ENCODE data around the gene CCDC146.

The CCDC146 gene

DNA sequence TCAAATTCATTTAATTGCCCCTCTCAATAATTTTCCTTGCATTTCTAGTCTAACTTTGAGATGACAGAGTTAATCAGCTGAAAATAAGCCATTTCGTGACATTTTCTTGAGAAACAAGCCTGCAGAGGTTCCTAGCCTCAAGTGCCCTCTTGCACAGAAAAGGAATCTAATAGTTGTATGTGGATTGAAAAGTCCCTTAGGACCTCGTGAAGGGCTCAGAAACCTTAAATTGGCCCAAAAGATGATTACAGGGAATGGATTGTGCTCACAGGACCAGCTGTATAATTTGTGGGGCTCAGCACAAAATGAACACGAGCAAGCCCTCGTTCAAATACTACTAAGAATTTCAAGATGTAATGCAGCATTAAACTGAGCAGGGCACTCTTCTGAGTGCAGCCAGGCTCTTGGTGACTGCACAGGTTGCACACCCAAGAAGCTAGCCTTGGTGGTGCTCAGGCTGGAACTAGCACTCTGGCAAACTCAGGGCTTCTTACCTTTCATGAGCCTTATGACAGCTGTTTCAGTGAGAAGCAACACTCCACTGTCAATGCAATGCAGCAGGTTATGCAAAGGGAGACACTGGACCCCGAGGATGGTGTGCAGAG lies 191.6 kb downstream of the CCDC146 start:
- Histone ChIP-seq H3K9me3 (ENCODE audit: control insufficient read depth, low read length) (no peaks in the 10 kb centered on the region), H3K4me1 (ENCODE audit: control insufficient read depth, insufficient read depth, low read length, poor library complexity, severe bottlenecking) (no peaks in the 10 kb centered on the region), H3K27ac (ENCODE audit: low read depth, low read length, severe bottlenecking) (no peak overlapping the region), H3K4me3 (ENCODE audit: extremely low read depth, insufficient read depth, low read length, poor library complexity, severe bottlenecking) (no peak overlapping the region), H3K36me3 (ENCODE audit: control insufficient read depth, insufficient read depth, low read length) (no peaks in the 10 kb centered on the region)
- WGBS, 2 experiments (ENCODE audit: insufficient coverage in 2 of 2) = 90 to 91% methylated on average over 4 to 5 of the region's 5 CpGs

DNA sequence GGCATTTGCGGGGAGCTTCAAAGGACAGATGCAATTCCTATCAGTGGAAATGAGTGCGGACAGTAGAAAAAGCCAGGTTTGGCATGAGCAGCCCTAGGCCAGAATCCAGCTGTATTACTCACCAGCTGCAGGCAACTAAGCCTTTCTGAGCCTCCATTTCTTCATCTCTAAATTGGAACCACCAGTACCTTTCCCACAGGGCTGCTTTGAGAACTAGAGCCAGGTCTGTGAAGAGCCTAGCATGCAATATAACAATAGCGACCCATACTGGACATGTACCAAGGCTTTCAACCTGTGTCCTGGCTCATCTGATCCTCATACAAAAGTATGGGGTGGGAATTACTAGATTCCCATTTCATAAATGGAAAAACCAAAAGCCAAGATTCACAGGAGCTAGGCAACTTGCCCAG lies 192.8 kb downstream of the CCDC146 start:
- 90 to 92% methylated on average over 2 of the region's 3 CpGs for WGBS, 2 experiments (ENCODE audit: insufficient coverage in 2 of 2)
- Histone ChIP-seq H3K4me3 (ENCODE audit: extremely low read depth, insufficient read depth, low read length, poor library complexity, severe bottlenecking) (no peak overlapping the region), H3K9me3 (ENCODE audit: control insufficient read depth, low read length) (peaks cover 4% of the 10 kb centered on the region), H3K27ac (ENCODE audit: low read depth, low read length, severe bottlenecking) (no peak overlapping the region), H3K4me1 (ENCODE audit: control insufficient read depth, insufficient read depth, low read length, poor library complexity, severe bottlenecking) (no peaks in the 10 kb centered on the region), H3K36me3 (ENCODE audit: control insufficient read depth, insufficient read depth, low read length) (no peaks in the 10 kb centered on the region)

- 80% methylated on average over 1 of the region's 2 CpGs; no CpG with 5 or more reads in 1 of the 2 experiments for WGBS, 2 experiments (ENCODE audit: insufficient coverage in 2 of 2)
- H3K4me1 ChIP-seq (ENCODE audit: control insufficient read depth, insufficient read depth, low read length, poor library complexity, severe bottlenecking) = no peaks in the 10 kb centered on the region
- no peak overlapping the region for H3K27ac ChIP-seq (ENCODE audit: low read depth, low read length, severe bottlenecking)
- no peaks in the 10 kb centered on the region for H3K36me3 ChIP-seq (ENCODE audit: control insufficient read depth, insufficient read depth, low read length)
- peaks cover 4% of the 10 kb centered on the region for H3K9me3 ChIP-seq (ENCODE audit: control insufficient read depth, low read length)
- no peak overlapping the region for H3K4me3 ChIP-seq (ENCODE audit: extremely low read depth, insufficient read depth, low read length, poor library complexity, severe bottlenecking)
These were observed 194.0 kb downstream of the CCDC146 start for GRCh38 chr7:77316219-77316978.

DNA sequence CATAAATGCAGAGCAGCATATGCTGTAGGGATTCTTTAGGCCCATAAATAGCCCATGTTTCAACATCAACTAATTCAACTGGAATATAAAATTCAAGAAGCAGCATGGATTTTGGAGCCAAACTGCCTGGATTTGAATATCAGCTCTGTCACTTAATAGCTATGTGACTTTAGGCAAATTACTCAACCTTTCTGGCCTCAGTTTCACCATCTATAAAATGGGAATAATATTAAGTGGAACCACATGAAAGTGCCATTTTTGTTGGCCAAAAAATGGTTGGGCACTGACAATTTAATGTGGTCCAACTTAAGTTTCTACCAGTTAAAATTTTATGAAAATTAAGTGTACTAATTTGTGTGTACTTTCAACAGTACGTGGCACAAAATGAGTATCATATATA lies 195.6 kb downstream of the CCDC146 start:
- no peak overlapping the region for H3K4me3 ChIP-seq (ENCODE audit: extremely low read depth, insufficient read depth, low read length, poor library complexity, severe bottlenecking)
- H3K4me1 ChIP-seq (ENCODE audit: control insufficient read depth, insufficient read depth, low read length, poor library complexity, severe bottlenecking) = no peaks in the 10 kb centered on the region
- no CpG with 5 or more reads among the region's 1 CpG for WGBS, 2 experiments (ENCODE audit: insufficient coverage in 2 of 2)
- peaks cover 4% of the 10 kb centered on the region for H3K9me3 ChIP-seq (ENCODE audit: control insufficient read depth, low read length)
- no peaks in the 10 kb centered on the region for H3K36me3 ChIP-seq (ENCODE audit: control insufficient read depth, insufficient read depth, low read length)
- no peak overlapping the region for H3K27ac ChIP-seq (ENCODE audit: low read depth, low read length, severe bottlenecking)

GRCh38 chr7:77320137-77320536 lies 197.7 kb downstream of the CCDC146 start:
- 93 to 100% methylated on average over 2 of the region's 4 CpGs for WGBS, 2 experiments (ENCODE audit: insufficient coverage in 2 of 2)
- no peaks in the 10 kb centered on the region for H3K36me3 ChIP-seq (ENCODE audit: control insufficient read depth, insufficient read depth, low read length)
- H3K4me3 ChIP-seq (ENCODE audit: extremely low read depth, insufficient read depth, low read length, poor library complexity, severe bottlenecking) = no peak overlapping the region

DNA sequence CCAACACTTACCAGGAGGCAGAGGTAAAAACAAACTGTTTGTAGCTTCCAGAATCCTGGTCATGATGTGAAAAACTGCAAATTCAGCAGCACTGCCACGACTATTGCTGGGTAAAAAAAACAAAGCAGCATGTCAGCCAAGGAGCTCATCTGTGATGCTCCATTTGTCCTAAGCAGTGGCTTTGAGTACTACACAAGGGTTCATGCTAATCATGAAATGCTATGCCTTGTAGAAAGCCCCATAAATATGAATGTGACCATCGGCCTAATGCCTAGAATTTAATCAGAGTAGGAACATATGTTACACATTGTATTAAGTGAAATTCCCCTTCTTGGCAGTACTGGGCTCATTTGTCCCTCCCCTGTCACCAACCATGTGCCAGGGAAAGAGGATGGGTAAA lies 198.3 kb downstream of the CCDC146 start:
- Histone ChIP-seq H3K36me3 (ENCODE audit: control insufficient read depth, insufficient read depth, low read length) (no peaks in the 10 kb centered on the region), H3K4me3 (ENCODE audit: extremely low read depth, insufficient read depth, low read length, poor library complexity, severe bottlenecking) (no peak overlapping the region), H3K27ac (ENCODE audit: low read depth, low read length, severe bottlenecking) (no peak overlapping the region), H3K9me3 (ENCODE audit: control insufficient read depth, low read length) (peaks cover 4% of the 10 kb centered on the region), H3K4me1 (ENCODE audit: control insufficient read depth, insufficient read depth, low read length, poor library complexity, severe bottlenecking) (no peaks in the 10 kb centered on the region)
- 85 to 94% methylated on average over 1 to 2 of the region's 2 CpGs for WGBS, 2 experiments (ENCODE audit: insufficient coverage in 2 of 2)

More at GRCh38 chr7:77320137-77320536, 197.7 kb downstream of the CCDC146 start:
- Histone ChIP-seq H3K27ac (ENCODE audit: low read depth, low read length, severe bottlenecking) (no peak overlapping the region), H3K4me1 (ENCODE audit: control insufficient read depth, insufficient read depth, low read length, poor library complexity, severe bottlenecking) (no peaks in the 10 kb centered on the region), H3K9me3 (ENCODE audit: control insufficient read depth, low read length) (peaks cover 4% of the 10 kb centered on the region)

DNA sequence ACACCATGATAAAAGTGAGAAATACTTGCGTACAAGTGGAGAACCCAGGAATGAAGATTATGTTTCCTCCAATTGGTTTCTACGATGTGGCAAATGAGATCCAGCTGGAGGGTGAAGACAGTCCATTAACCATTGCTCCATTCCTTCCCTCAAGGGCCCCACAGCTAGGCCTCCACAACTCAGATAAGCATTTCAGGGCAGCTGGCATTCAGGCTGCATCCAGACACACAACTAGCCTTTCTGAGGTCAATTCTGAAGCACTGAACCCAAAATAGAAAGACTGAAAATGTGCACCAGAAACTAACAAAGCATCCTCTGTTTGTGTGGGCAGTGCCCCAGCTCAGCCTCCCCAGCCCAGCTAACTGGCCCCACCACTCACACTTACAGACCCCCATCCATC lies 198.9 kb downstream of the CCDC146 start:
- H3K27ac ChIP-seq (ENCODE audit: low read depth, low read length, severe bottlenecking) = no peak overlapping the region
- H3K9me3 ChIP-seq (ENCODE audit: control insufficient read depth, low read length) = peaks cover 4% of the 10 kb centered on the region
- H3K36me3 ChIP-seq (ENCODE audit: control insufficient read depth, insufficient read depth, low read length) = no peaks in the 10 kb centered on the region
- H3K4me1 ChIP-seq (ENCODE audit: control insufficient read depth, insufficient read depth, low read length, poor library complexity, severe bottlenecking) = no peaks in the 10 kb centered on the region
- WGBS, 2 experiments (ENCODE audit: insufficient coverage in 2 of 2) = 100% methylated on average over 1 of the region's 2 CpGs
- H3K4me3 ChIP-seq (ENCODE audit: extremely low read depth, insufficient read depth, low read length, poor library complexity, severe bottlenecking) = no peak overlapping the region

- H3K27ac ChIP-seq (ENCODE audit: low read depth, low read length, severe bottlenecking) = no peak overlapping the region
- no peaks in the 10 kb centered on the region for H3K36me3 ChIP-seq (ENCODE audit: control insufficient read depth, insufficient read depth, low read length)
- H3K4me3 ChIP-seq (ENCODE audit: extremely low read depth, insufficient read depth, low read length, poor library complexity, severe bottlenecking) = no peak overlapping the region
- no peaks in the 10 kb centered on the region for H3K4me1 ChIP-seq (ENCODE audit: control insufficient read depth, insufficient read depth, low read length, poor library complexity, severe bottlenecking)
- H3K9me3 ChIP-seq (ENCODE audit: control insufficient read depth, low read length) = no peaks in the 10 kb centered on the region
- WGBS, 2 experiments (ENCODE audit: insufficient coverage in 2 of 2) = 83 to 100% methylated on average over 1 of the region's 3 CpGs
These were observed 203.7 kb downstream of the CCDC146 start for GRCh38 chr7:77326131-77326530.

GRCh38 chr7:77327067-77327931 lies 204.9 kb downstream of the CCDC146 start:
- H3K9me3 ChIP-seq (ENCODE audit: control insufficient read depth, low read length) = no peaks in the 10 kb centered on the region
- H3K4me1 ChIP-seq (ENCODE audit: control insufficient read depth, insufficient read depth, low read length, poor library complexity, severe bottlenecking) = no peaks in the 10 kb centered on the region
- 81 to 89% methylated on average over 11 of the region's 12 CpGs for WGBS, 2 experiments (ENCODE audit: insufficient coverage in 2 of 2)
- H3K27ac ChIP-seq (ENCODE audit: low read depth, low read length, severe bottlenecking) = no peak overlapping the region
- no peak overlapping the region for H3K4me3 ChIP-seq (ENCODE audit: extremely low read depth, insufficient read depth, low read length, poor library complexity, severe bottlenecking)
- H3K36me3 ChIP-seq (ENCODE audit: control insufficient read depth, insufficient read depth, low read length) = no peaks in the 10 kb centered on the region

DNA sequence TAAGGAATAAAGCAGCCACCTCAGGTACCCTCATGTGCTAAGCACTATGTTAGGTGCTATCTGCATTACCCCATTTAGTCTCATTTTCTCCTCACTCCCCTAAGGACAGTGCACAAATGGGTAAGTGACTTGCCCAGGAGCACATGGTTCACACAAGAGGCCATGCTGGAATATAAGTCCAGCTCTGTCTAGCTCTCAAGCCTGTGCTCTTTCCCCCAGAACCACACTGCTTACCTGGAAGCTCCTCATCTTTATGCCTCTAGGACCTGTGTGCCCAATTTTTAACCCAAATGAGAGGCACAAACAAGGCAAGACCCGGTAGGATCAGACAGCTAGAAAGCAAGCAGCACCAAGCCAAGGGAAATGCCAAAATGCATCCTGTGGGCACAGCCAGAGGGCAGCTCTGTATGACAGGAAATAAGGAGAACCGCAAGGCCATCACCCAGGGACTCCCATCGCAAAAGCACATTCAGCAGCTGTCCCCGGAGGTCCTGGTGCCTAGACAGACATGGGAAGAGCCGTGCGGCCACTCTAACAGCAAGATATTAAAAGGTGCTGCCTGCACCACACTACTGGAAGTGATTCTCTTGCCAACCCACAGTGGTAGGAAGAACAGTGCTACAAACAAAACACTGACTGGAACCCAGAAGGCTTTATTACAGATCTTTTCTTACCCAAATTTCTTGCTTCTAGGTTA lies 205.7 kb downstream of the CCDC146 start:
- Histone ChIP-seq H3K9me3 (ENCODE audit: control insufficient read depth, low read length) (no peaks in the 10 kb centered on the region), H3K4me3 (ENCODE audit: extremely low read depth, insufficient read depth, low read length, poor library complexity, severe bottlenecking) (no peak overlapping the region), H3K27ac (ENCODE audit: low read depth, low read length, severe bottlenecking) (no peak overlapping the region), H3K36me3 (ENCODE audit: control insufficient read depth, insufficient read depth, low read length) (no peaks in the 10 kb centered on the region), H3K4me1 (ENCODE audit: control insufficient read depth, insufficient read depth, low read length, poor library complexity, severe bottlenecking) (no peaks in the 10 kb centered on the region)
- WGBS, 2 experiments (ENCODE audit: insufficient coverage in 2 of 2) = 89 to 94% methylated on average over 5 to 6 of the region's 6 CpGs
